Heart left ventricle (tissue), 13 donors: Measurements from ENCODE around the gene CNTNAP5.

ENCODE experiments used
- CTCF ChIP-seq, 12 donors: fragments of 200-600 bp; sonication (generic) in 4 of 12; IDR thresholded peaks; one replicate each; pipeline versions ENCODE4 v1.5.0 to v1.8.0; 2018 to 2022; ENCODE audit warnings: antibody characterized with exemption in 12 of 12, mild to moderate bottlenecking in 5 of 12
- POLR2A ChIP-seq, 2 donors: fragments of 450-650 bp; IDR thresholded peaks; one replicate each; pipeline ENCODE4 v1.6.1; 2017; ENCODE audit warnings: antibody characterized with exemption in 2 of 2, mild to moderate bottlenecking in 2 of 2, moderate library complexity in 2 of 2
- donor health status: ischemic (EF 13 %, LVEDD 7.1; RV severe dilation, severe dysfunction).
- donor health status: DM: no; HTN: yes; CAD: no.
- donor health status: DM: no; HTN: no; CAD: no.
- donor health status: ischemic (EF 25% LVEDD 6.9; RV normal size, moderate dysfunction).
- donor health status: ischemic (EF 25% LVEDD 5.7; RV mildly dilated, moderate dysfunction).
- donor health status: ischemic (EF 35%, LVEDD 5.7; RV mildly dilated, moderate dysfunction).
- donor health status: nonischemic (EF 11% LVEDD 7.7; RV severe dilation, severe dysfunction).
- donor health status: DM: yes; HTN: yes; CAD: no.
- donor health status: PGD.
- donor health status: ischemic (EF 29% LVEDD 5.4; RV normal size, mild dysfunction).
- donor health status: nonischemic (EF 23%, LVEDD 6.1; RV moderate dilation, normal function).

- no peak for TF ChIP-seq CTCF (IDR thresholded peaks at IDR 0.05)
- no peak for TF ChIP-seq POLR2A (IDR thresholded peaks at IDR 0.05)
These were observed 261.1 kb downstream of the CNTNAP5 start for GRCh38 chr2:124286089-124286783.
